H4 (cell line): ENCODE measurements around the gene IVL. TPM values are rescaled to one million over a fixed set of nuclear protein-coding genes. Genes with fewer than 3 reads are reported as not detected.

Experiments
- DNase-seq: peaks from one replicate; pipeline ENCODE4 v3.0.0-alpha.2; 2015; ENCODE audit warnings: low spot score
- total RNA-seq: library from RNA; depleted of rRNA; stranded (reverse); fragments of >200 nt; shearing (Covaris generic); gene quantifications from 2 replicates; pipeline ENCODE4 v1.2.3, GENCODE V29; 2014; rRNA removed

The IVL gene
- total RNA-seq, 1 experiment from 2014 or later, result not detected

DNA sequence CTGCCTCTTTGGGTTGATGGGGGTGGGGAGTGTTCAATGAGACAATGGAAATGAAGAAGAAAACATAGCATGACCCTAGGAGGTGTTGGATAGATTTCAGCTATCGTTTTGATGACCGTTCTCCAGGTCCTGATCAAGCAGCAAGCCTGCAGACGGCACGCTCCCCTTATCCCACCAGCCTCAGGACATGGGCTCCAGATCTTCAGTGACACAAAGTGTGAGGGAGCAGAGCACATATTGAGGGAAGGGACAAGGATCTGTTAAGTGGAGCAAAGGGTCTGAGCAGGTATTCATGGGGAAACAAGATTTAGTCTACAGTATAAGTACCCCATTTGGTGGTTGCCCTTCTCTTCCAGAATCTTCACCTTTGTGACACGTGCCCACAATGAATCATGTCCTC lies 43.4 kb downstream of the IVL start:
- DNase-seq, result no peak

DNA sequence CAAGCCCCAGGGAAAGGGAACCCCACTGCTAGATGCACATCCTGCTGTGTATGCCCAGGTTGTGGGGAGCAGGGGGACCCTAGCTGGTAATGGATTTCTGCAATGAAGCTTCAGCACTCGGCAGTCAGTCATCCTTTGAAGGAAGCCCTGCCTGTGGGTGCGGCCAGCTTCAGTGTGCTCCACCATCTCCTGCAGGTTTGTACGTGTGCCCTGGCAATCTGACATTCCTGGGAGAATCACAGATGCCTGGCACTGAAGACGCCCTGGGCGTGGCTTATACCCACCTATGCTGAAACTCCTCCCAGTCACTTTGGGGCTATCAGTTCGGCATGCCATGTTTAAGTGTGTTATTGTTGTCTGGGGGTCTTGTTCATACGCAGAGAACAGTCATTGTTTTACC lies 45.4 kb downstream of the IVL start:
- DNase-seq, result no peak

DNA sequence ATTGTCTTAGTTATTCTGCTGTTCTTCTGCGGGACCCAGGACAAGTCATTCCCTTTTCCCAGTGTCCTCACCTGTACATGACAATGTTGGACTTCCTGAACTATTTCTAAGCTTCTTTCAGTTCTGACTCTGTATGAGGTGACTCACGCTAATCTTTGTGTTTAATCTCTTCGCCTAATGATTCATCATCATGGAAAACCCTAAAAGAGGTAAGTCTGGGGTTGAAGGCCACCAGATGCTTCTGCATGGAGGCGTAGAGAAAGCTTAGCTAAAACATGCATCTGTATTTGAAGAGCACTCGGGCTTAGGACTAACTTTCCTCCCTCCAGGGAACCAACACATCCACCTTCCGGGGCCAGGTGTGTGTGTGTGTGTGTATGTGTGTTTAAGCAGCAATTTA lies 46.1 kb downstream of the IVL start:
- no peak for DNase-seq

DNA sequence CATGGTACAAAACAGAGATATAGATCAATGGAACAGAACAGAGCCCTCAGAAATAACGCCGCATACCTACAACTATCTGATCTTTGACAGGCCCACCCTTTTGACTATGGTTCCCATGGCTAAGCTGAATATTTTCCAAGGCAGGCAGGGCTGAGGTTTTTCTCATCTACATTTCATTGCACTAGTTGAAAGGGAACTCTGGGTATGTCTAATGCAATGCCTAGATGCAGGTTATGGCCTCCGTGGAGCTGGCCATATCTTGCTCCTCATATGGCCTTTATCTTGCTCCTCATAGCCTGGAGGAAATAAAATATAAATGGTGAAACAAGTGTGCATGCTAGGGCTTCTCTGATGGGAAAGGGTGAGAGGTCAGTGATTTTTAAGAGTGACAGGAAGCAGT lies 49.2 kb downstream of the IVL start:
- no peak for DNase-seq

DNA sequence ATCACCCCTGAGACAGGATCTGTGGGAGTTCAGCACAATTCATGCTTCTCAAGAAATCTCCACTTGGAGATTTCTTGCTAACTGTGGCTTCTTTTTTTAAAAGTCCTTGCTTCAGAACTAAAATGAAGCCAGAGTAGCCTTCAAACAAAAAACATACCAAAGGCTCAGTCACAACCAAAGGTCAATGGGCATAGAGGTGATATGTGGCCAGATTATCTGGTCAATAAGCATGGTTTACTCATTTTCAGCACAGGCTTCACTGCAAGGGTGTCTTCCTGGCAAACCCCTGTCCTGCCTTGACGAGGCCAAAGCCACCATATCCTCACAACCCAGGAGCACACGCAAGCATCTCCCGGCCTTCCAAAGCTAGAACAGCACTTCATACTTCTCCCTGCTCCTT lies 50.9 kb downstream of the IVL start:
- no peak for DNase-seq

DNA sequence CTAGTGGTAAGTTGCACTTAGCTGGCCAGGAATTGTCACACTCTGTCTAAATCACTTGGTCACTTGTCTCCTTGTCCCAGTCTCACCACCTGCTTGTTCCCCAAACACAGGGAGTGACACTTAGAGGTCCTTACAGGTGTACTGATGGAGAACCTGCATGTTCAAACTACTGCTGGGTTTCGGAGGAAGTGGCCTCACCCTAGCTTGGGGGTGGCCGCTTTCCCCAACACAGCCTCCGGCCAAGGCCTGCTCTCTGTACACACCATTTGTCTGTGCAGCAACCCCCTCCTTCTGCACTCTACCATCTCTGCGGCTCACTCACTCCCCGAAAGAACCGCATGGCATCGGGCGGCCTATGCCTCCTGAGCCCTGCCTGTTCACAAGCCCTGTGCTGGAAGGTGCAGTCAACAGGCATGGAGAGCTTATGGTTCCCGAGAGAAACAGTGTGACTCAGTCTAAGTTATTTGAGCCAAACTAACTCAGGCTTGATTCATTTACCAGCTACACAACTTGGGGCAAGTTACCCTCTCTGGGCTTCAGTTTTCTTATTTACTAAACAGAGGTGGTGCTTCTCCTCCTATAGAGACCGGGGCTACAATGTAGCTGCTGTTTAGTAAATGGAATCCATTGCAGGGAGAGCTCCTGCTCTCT lies 51.6 kb downstream of the IVL start:
- DNase-seq, result no peak

DNA sequence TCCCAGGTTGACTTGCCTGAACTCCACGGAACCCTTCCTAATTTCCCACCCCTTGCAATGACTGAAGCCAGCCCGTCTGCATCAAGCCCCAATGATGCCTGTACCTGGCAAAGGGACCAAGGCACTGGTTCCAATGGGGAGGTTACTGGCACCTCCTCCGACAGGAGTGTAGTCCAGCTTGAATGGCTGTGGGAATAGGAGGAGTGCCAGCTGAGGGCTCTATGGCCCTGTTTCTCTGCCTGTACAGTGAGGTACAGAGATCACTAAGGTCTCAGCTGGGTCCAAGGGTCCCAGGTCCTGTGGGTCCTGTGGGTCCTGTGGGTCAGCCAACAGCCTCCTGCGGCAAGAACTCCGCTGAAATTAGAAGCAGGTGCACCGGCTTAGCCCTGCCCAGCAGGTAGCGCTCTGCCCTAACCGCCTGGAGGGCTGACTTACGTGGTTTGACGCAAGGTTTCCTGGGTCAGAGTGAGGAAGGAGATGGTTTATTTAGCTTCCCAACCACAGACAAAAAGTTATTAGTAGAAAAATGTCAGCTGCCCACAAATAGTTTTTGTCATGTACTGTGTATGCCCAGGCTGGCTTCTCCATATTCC lies 52.2 kb downstream of the IVL start:
- no peak for DNase-seq

Other genes starting within 250 kb of the IVL start
- gene LCE2D, start 245.2 kb upstream of the IVL start, total RNA-seq, result not detected in 2 replicates
- gene LCE2C, start 233.3 kb upstream of the IVL start, total RNA-seq, result not detected in 2 replicates
- not detected in 2 replicates for gene LCE2B, start 222.4 kb upstream of the IVL start, total RNA-seq
- not detected in 2 replicates for gene LCE2A, start 210.2 kb upstream of the IVL start, total RNA-seq
- not detected in 2 replicates for gene LCE4A, start 200.4 kb upstream of the IVL start, total RNA-seq
- gene KPRP, start 150.5 kb upstream of the IVL start, total RNA-seq, result not detected in 2 replicates
- gene LCE1F, start 133.4 kb upstream of the IVL start, total RNA-seq, result not detected in 2 replicates
- gene LCE1E, start 122.3 kb upstream of the IVL start, total RNA-seq, result not detected in 2 replicates
- not detected in 2 replicates for gene LCE1D, start 111.8 kb upstream of the IVL start, total RNA-seq
- gene LCE1C, start 101.9 kb upstream of the IVL start, total RNA-seq, result not detected in 2 replicates
- not detected in 2 replicates for gene LCE1B, start 96.6 kb upstream of the IVL start, total RNA-seq
- not detected in 2 replicates for gene LCE1A, start 81.1 kb upstream of the IVL start, total RNA-seq
- not detected in 2 replicates for gene LCE6A, start 65.7 kb upstream of the IVL start, total RNA-seq
- gene LCE7A, start 48.5 kb upstream of the IVL start, total RNA-seq, result not detected in 2 replicates
- gene SMCP, start 30.2 kb upstream of the IVL start, total RNA-seq, result not detected in 2 replicates
- gene SPRR5, start 38.7 kb downstream of the IVL start, total RNA-seq, result not detected in 2 replicates
- not detected in 2 replicates for gene SPRR4, start 62.1 kb downstream of the IVL start, total RNA-seq
- not detected in 2 replicates for gene SPRR1A, start 75.5 kb downstream of the IVL start, total RNA-seq
- not detected in 2 replicates for gene SPRR3, start 93.2 kb downstream of the IVL start, total RNA-seq
- gene SPRR1B, start 122.7 kb downstream of the IVL start, total RNA-seq, result not detected in 2 replicates
- gene SPRR2D, start 132.6 kb downstream of the IVL start, total RNA-seq, result not detected in 2 replicates
- not detected in 2 replicates for gene SPRR2A, start 149.0 kb downstream of the IVL start, total RNA-seq
- not detected in 2 replicates for gene SPRR2B, start 163.1 kb downstream of the IVL start, total RNA-seq
- gene SPRR2E, start 186.0 kb downstream of the IVL start, total RNA-seq, result not detected in 2 replicates
- gene SPRR2F, start 205.0 kb downstream of the IVL start, total RNA-seq, result not detected in 2 replicates
- not detected in 2 replicates for gene SPRR2G, start 242.3 kb downstream of the IVL start, total RNA-seq